Stimulated activated CD4-positive, alpha-beta T cell treated with anti-CD3 and anti-CD28 coated beads, Interleukin-4, amount 100 ng/mL, for 48 hours (primary cell): Measurements from ENCODE around the gene MUC2.

ENCODE experiments used
- DNase-seq, 2 donors: peaks; one replicate each; pipeline ENCODE4 v3.0.0-alpha.2; 2020; ENCODE audit warnings: low read depth in 2 of 2

Gene MUC2

GRCh38 chr11:1072116-1072820 lies 2.4 kb upstream of the MUC2 start:
- DNase-seq: no peak

DNA sequence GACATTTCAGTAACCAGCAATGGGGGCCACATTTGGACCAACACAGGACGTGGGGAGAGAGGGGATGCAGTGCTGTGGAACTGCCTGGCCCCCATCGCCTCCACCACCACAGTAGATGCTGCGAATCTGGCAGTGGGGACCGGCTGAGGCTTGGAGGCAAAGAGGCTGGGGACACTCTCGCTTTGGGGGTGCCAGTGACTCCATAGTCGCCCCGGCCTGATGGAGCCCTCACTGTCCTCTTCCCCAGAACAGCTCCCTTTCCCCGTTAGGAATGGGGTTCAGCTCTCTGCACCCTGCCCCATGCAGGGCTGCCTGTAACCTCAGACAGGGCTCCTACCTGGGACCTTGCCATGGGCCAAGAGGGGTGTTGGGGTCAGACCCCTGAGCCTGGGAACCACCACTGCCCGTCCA lies 1.8 kb upstream of the MUC2 start:
- no peak for DNase-seq

- DNase-seq: no peak
These were observed 1.4 kb upstream of the MUC2 start for GRCh38 chr11:1073261-1073724.

GRCh38 chr11:1073851-1074243 lies 827 bp upstream of the MUC2 start:
- DNase-seq: no peak

- DNase-seq: no peak
These were observed 752 bp downstream of the MUC2 start for GRCh38 chr11:1075341-1075911.

GRCh38 chr11:1076061-1076665 lies 1.5 kb downstream of the MUC2 start:
- DNase-seq: no peak

DNA sequence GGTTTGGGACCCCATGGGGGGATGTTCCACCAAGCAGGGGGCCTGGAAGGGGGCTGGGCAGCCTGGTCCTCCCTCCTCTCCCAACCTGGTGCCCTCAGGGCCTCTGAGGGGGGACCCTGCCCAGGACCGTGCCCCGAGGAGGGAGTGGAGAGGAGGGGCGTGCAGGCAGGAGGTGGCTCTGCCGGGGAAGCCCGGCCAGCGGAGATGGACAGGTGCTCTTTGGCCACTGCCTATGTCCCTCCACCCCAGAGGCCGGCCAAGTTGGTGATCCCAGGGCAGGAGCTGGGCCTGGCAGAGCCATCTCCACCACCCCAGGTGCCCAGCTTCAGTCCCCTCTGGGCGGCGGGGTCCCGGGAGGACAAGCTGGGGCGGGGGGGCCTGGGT lies 2.4 kb downstream of the MUC2 start:
- DNase-seq: no peak

DNA sequence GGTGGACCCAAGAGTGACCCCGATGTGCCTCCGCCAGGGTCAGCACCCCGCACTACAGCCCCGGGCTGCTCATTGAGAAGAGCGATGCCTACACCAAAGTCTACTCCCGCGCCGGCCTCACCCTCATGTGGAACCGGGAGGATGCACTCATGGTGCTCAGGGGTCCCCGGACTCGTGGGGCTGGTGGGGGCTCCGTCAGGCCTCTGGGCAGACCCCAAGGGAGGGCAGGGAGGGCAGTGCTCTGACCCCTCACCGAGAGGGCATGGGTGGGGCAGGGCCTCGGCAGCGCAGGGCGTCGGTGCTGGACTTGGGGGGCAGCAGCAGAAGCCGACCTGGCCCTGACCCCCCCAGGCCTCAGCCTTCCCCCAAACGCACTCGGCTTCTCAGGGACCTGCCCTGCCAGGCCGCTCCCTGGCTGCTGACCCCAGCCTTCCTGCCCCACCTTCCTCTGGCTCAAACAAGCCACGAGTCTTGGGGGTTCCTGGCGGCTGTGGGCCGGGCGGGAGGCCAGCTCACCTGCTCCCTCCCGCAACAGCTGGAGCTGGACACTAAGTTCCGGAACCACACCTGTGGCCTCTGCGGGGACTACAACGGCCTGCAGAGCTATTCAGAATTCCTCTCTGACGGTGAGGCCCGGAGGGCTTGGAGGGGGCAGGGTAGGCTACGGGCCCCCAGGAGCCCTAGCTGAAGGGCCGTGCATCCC lies 2.9 kb downstream of the MUC2 start:
- no peak for DNase-seq

DNA sequence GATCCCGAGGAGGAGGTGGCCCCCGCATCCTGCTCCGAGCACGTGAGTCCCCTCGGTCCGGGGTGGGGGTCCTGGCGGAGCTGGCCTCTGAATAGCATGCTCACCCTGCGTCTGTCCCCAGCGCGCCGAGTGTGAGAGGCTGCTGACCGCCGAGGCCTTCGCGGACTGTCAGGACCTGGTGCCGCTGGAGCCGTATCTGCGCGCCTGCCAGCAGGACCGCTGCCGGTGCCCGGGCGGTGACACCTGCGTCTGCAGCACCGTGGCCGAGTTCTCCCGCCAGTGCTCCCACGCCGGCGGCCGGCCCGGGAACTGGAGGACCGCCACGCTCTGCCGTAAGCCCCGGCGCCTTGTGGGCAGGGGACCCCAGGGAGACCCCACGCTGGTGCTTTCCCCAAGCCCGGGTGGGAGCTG lies 3.5 kb downstream of the MUC2 start:
- no peak for DNase-seq

- DNase-seq: no peak
These were observed 7.1 kb downstream of the MUC2 start for GRCh38 chr11:1081601-1082311.

GRCh38 chr11:1082346-1082727 lies 7.7 kb downstream of the MUC2 start:
- no peak for DNase-seq

- DNase-seq: no peak
These were observed 8.3 kb downstream of the MUC2 start for GRCh38 chr11:1082728-1083620.

DNA sequence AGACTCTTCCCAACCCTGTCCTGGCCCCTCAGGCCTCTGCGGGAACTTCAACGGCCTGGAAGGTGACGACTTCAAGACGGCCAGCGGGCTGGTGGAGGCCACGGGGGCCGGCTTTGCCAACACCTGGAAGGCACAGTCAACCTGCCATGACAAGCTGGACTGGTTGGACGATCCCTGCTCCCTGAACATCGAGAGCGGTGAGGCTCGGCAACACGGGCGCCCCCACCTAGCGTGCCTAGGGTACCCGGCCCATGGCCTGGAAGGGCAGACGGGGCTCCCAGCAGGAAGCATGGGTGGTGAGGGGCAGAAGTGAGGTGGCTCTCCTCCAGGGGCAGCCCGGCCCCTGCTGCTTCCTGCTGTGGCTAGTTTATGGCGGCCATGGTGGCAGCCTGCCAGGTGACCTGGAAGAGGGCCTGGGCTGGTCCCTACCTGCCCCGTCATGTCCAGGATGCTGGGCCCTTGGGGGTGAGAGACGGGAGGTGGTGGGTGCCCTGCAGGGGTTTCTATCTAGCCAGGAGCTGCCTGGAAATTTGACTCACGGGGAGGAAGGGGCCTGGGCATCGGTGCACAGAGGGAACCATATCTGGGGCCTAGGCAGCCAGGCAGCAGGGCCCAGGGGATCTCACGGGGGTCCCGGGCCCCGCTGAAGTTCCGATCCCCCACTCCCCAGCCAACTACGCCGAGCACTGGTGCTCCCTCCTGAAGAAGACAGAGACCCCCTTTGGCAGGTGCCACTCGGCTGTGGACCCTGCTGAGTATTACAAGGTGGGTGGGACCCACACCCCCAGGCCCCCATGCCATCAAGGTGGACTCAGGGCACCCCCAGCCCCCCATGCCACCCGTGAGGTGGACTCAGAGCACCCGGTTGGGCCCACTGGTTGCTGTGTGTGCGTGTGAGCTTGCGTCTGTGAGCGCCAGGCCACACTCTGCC lies 9.2 kb downstream of the MUC2 start:
- no peak for DNase-seq

- no peak for DNase-seq
These were observed 10.1 kb downstream of the MUC2 start for GRCh38 chr11:1084561-1085439.

DNA sequence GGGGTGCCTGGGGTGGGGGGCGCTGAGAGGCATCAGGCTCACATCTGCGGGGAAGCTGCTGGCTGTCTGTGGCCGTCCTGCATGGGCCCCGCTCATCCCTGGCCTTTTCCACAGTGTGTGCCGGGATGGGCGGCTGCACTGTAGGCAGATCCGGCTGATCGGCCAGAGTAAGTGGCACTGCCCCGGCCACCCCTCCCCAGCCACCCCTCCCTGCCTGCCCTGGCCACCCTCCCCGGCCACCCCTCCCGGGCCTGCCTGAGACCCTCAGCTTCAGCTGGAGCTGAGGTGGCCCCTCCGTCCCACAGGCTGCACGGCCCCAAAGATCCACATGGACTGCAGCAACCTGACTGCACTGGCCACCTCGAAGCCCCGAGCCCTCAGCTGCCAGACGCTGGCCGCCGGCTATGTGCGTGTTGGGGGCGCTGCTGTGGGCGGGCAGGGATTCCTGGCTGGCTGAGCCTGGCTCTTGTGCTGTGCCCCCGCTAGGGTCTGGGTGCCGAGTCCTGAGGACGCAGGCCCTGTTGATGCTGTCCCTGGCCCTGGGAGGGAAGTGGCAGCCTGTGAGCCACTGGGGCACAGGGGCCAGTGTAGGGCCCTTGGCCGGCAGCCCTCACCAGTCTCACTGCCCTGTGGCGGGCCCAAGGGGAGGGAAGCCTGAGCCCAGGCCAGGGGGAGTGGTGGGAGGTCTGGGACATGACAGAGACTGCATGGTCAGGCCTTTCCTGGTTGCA lies 10.9 kb downstream of the MUC2 start:
- DNase-seq: no peak

GRCh38 chr11:1086171-1087102 lies 11.8 kb downstream of the MUC2 start:
- DNase-seq: no peak

DNA sequence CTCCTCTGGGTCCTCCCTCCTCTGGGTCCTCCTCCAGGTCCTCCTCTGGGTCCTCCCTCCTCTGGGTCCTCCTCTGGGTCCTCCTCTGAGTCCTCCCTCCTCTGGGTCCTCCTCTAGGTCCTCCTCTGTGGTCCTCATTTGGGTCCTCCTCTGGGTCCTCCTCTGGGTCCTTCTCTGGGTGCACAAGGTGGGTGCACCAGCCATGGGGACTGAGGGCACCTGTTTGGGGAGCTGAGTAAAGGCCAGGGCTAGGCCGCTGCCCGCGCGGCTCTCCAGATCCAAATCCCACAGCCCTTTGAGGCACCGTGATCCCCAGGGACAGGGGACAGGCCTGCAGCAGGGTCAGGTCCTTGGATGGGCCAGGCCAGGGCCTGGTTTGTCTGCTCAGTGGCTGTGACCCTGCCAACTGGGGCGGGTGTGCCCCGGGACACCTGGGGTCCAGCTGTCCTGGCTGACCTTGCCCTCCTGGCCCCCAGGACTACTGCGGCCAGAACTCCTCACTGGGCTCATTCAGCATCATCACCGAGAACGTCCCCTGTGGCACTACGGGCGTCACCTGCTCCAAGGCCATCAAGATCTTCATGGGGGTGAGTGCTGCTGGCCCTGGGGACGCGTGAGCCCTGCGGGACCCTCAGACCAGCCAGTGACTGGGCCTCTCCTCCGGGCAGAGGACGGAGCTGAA lies 12.7 kb downstream of the MUC2 start:
- DNase-seq: no peak
